ENCODE results near the gene PAPOLB.
"Not testable (repeated sequence)": the region's sequence is repeated elsewhere in the genome, so short reads cannot be mapped to it uniquely, and the experiment has no call there.

Gene PAPOLB

GRCh38 chr7:4861673-4862072 lies at the start of gene PAPOLB:
Gene PAPOLB, minus strand, starts transcription at chr7:4862030. Its CDS starts 220 bp downstream, at chr7:4861810.
- DNase-seq (ENCODE audit: low spot score), result no peak

- DNase-seq (ENCODE audit: low spot score), result no peak
Observed at GRCh38 chr7:4911111-4911828, 49.4 kb upstream of the PAPOLB start.

- no peak for DNase-seq (ENCODE audit: low spot score)
Observed at GRCh38 chr7:4906682-4907081, 44.9 kb upstream of the PAPOLB start.

GRCh38 chr7:4905171-4905570 lies 43.3 kb upstream of the PAPOLB start:
- no peak for DNase-seq (ENCODE audit: low spot score)

- no peak for DNase-seq (ENCODE audit: low spot score)
Observed at GRCh38 chr7:4904346-4904745, 42.5 kb upstream of the PAPOLB start.

GRCh38 chr7:4895766-4896165 lies 33.9 kb upstream of the PAPOLB start:
- DNase-seq (ENCODE audit: low spot score), result no peak

- no peak for DNase-seq (ENCODE audit: low spot score)
Observed at GRCh38 chr7:4894482-4894881, 32.7 kb upstream of the PAPOLB start.

- DNase-seq (ENCODE audit: low spot score), result no peak
Observed at GRCh38 chr7:4893929-4894475, 32.2 kb upstream of the PAPOLB start.

- not testable (repeated sequence) for DNase-seq (ENCODE audit: low spot score)
Observed at GRCh38 chr7:4893188-4893587, 31.4 kb upstream of the PAPOLB start.

- DNase-seq (ENCODE audit: low spot score), result not testable (repeated sequence)
Observed at GRCh38 chr7:4891522-4891921, 29.7 kb upstream of the PAPOLB start.

- DNase-seq (ENCODE audit: low spot score), result no peak
Observed at GRCh38 chr7:4889682-4890081, 27.9 kb upstream of the PAPOLB start.

GRCh38 chr7:4888161-4888560 lies 26.3 kb upstream of the PAPOLB start:
- DNase-seq (ENCODE audit: low spot score), result no peak

GRCh38 chr7:4886671-4887070 lies 24.8 kb upstream of the PAPOLB start:
- DNase-seq (ENCODE audit: low spot score), result no peak

- no peak for DNase-seq (ENCODE audit: low spot score)
Observed at GRCh38 chr7:4885317-4885807, 23.5 kb upstream of the PAPOLB start.

GRCh38 chr7:4884164-4884563 lies 22.3 kb upstream of the PAPOLB start:
- DNase-seq (ENCODE audit: low spot score), result no peak

GRCh38 chr7:4883372-4884144 lies 21.7 kb upstream of the PAPOLB start, which contains the start of gene RADIL:
Gene RADIL, minus strand, starts transcription at chr7:4883716. Its CDS starts 5,577 bp downstream, at chr7:4878139.
- peak; percentile 49 for DNase-seq (ENCODE audit: low spot score)

- no peak for DNase-seq (ENCODE audit: low spot score)
Observed at GRCh38 chr7:4883033-4883371, 21.2 kb upstream of the PAPOLB start.

GRCh38 chr7:4882169-4883032 lies 20.6 kb upstream of the PAPOLB start:
- peak; percentile 14 for DNase-seq (ENCODE audit: low spot score)

- no peak for DNase-seq (ENCODE audit: low spot score)
Observed at GRCh38 chr7:4880218-4880617, 18.4 kb upstream of the PAPOLB start.

GRCh38 chr7:4879396-4880081 lies 17.7 kb upstream of the PAPOLB start:
- no peak for DNase-seq (ENCODE audit: low spot score)

All from kidney capillary endothelial cell (primary cell).